Activated B cell treated with CpG ODN at 0.5 μM for 24 hours (primary cell): ENCODE measurements around the gene ELL3. TPM values are rescaled to one million over a fixed set of nuclear protein-coding genes. Genes with fewer than 3 reads are reported as not detected.

Source experiments
- ATAC-seq: fragments of 200-7000 bp; cut with Tn5 transposase; one replicate; pipeline ENCODE4 v1.10.0; 2021; ENCODE audit warnings: low read depth, mild to moderate bottlenecking, moderate library complexity
- CTCF ChIA-PET: fragments of 350-600 bp; sonication (Branson Sonifier 250); formaldehyde crosslinking; loops from one replicate; lab custom pipeline; 2021; ENCODE audit warnings: antibody characterized with exemption; lab: Charles Lee
- POLR2A ChIA-PET: fragments of 350-600 bp; sonication (Branson Sonifier 250); formaldehyde crosslinking; loops from one replicate; lab custom pipeline; 2021; ENCODE audit warnings: antibody characterized with exemption; lab: Charles Lee
- DNase-seq: peaks from one replicate; pipeline ENCODE4 v3.0.0; 2022
- H3K27ac Mint-ChIP-seq: one replicate; pipeline ENCODE4 v1.8.0; 2020; ENCODE audit warnings: mixed read lengths
- H3K27me3 Mint-ChIP-seq: one replicate; pipeline ENCODE4 v1.8.0; 2021; ENCODE audit warnings: mixed read lengths
- H3K36me3 Mint-ChIP-seq: one replicate; pipeline ENCODE4 v1.8.0; 2021; ENCODE audit warnings: low read depth, mixed read lengths
- H3K4me1 Mint-ChIP-seq: one replicate; pipeline ENCODE4 v1.8.0; 2021; ENCODE audit warnings: mixed read lengths
- H3K4me3 Mint-ChIP-seq: one replicate; pipeline ENCODE4 v1.8.0; 2020; ENCODE audit warnings: mild to moderate bottlenecking, mixed read lengths
- H3K9me3 Mint-ChIP-seq: one replicate; pipeline ENCODE4 v1.8.0; 2020; ENCODE audit warnings: mixed read lengths
- intact Hi-C: fragments of 100-400 bp; cut with micrococcal nuclease; formaldehyde crosslinking; loops from one replicate; pipeline ENCODE4 v1.15.1; 2024
- total RNA-seq: library from RNA; stranded (reverse); gene quantifications from 2 replicates; pipeline ENCODE4 v1.2.3, GENCODE V29; 2022
- TF ChIP-seq, protein P1 (sequence below): fragments of 200-600 bp; IDR thresholded peaks from one replicate; pipeline ENCODE4 v1.8.0; 2022; ENCODE audit warnings: antibody characterized with exemption, mild to moderate bottlenecking

ELL3 gene
- total RNA-seq, 1 donor from 2014 or later = 108 TPM

DNA sequence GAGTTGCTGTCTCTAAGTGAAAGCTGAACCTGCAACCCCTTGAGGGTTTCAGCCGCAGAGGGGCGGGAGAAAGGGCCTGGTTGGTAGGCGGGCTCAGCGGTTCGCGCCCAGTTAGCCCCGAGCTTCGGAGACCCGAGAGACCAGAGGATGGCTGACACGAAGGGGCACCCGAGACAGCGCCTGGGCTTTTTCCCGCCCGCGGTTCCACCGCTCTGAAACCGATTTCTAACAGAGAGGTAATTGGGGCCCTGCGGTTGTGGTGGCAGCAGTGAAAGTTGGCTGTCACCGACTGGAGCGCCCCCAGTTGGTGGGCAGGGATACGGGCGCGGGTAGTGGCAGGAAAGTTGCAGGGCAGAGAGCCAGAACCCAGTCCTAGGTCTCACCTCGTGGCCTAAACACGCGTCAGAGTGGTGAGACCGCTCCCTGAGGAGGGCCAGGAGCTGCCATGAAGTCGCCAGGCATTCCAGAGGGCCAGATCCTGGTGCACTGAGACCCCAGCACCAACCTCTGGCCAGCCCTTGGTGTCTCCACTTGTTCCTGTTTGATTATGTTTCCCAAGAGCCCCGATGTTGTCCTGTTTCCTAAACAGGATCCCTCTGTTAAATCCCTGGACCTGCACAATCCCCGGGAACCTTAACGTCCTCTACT, 625 bp upstream of the ELL3 start:
- ChIA-PET POLR2A (interaction anchor here (0.6 to 10.1 kb wide), 19 partner anchors 16 to 1202 kb away, joined by 3 to 509 read pairs (median 8); partner anchors contain the start of genes HYPK, MFAP1, PDIA3 and SERF2), CTCF (interaction anchor here (0.8 to 2.9 kb wide), 11 partner anchors 9 to 50 kb away, joined by 3 to 49 read pairs (median 6); partner anchors contain the start of genes HYPK, MFAP1, PDIA3 and SERF2)
- peak overlapping the region; percentile 96 for H3K27ac Mint-ChIP-seq
- no peaks in the 10 kb centered on the region for H3K9me3 Mint-ChIP-seq
- intact Hi-C loops = loop anchor here (1.0 to 2.0 kb wide), 4 partner anchors 12 to 949 kb away; partner anchors contain the start of genes FRMD5 and MFAP1
- ATAC-seq (peak; percentile 69), DNase-seq (no peak)
- peaks cover 40% of the 10 kb centered on the region for H3K4me1 Mint-ChIP-seq
- peaks cover 45% of the 10 kb centered on the region for H3K36me3 Mint-ChIP-seq
- H3K27me3 Mint-ChIP-seq = no peaks in the 10 kb centered on the region
- H3K4me3 Mint-ChIP-seq = peak overlapping the region; percentile 96
- TF ChIP-seq, protein P1, sequence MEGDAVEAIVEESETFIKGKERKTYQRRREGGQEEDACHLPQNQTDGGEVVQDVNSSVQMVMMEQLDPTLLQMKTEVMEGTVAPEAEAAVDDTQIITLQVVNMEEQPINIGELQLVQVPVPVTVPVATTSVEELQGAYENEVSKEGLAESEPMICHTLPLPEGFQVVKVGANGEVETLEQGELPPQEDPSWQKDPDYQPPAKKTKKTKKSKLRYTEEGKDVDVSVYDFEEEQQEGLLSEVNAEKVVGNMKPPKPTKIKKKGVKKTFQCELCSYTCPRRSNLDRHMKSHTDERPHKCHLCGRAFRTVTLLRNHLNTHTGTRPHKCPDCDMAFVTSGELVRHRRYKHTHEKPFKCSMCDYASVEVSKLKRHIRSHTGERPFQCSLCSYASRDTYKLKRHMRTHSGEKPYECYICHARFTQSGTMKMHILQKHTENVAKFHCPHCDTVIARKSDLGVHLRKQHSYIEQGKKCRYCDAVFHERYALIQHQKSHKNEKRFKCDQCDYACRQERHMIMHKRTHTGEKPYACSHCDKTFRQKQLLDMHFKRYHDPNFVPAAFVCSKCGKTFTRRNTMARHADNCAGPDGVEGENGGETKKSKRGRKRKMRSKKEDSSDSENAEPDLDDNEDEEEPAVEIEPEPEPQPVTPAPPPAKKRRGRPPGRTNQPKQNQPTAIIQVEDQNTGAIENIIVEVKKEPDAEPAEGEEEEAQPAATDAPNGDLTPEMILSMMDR = no peak

DNA sequence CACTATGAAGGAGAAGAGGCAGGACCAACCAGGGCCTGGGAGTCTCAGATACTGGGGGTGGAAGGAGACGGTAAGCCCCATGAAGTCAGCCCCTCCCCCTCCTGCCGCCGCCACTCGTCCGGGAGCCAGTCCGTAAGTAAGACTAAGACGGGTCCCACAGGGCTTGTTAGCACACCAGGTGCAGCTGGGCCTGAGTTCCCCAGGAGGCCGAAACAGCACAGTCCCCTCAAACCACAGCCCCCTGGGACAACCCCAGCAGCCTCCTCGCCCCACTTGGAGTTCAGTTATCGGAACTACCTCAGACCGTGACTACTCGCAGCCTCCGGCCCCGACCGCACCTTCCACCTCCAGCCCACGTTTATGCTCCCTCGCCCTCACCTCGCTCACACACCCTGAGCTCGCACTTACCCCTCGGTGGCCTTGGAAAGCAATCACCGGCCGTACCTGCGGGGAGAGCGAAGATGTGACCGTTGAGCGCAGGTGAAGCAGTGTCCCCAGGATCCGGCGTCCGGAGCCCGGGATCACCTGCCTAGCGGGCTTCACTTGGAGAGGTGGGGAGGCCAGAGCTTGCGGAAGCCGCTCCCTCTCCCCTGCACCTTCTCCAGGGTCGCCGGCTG, 557 bp downstream of the ELL3 start:
- peak overlapping the region; percentile 96 for H3K27ac Mint-ChIP-seq
- TF ChIP-seq, protein P1 = no peak
- peak overlapping the region; percentile 96 for H3K4me3 Mint-ChIP-seq
- peak; percentile 83 for DNase-seq
- CTCF ChIA-PET = interaction anchor here (0.8 to 2.9 kb wide), 9 partner anchors 14 to 52 kb away, joined by 3 to 49 read pairs (median 6); partner anchors contain the start of genes MFAP1, PDIA3, SERF2 and WDR76
- intact Hi-C loops = loop anchor here (1.0 to 2.0 kb wide), 5 partner anchors 24 to 951 kb away; partner anchors contain the start of genes HYPK, PDIA3 and SERINC4
- POLR2A ChIA-PET = interaction anchor here (0.5 to 10.1 kb wide), 20 partner anchors 11 to 1201 kb away, joined by 3 to 509 read pairs (median 6); partner anchors contain the start of genes B2M, HYPK, MAP1A and MFAP1
- peaks cover 46% of the 10 kb centered on the region for H3K4me1 Mint-ChIP-seq
- H3K36me3 Mint-ChIP-seq = peaks cover 55% of the 10 kb centered on the region
- H3K9me3 Mint-ChIP-seq = no peaks in the 10 kb centered on the region
- peak; percentile 71 for ATAC-seq
- no peaks in the 10 kb centered on the region for H3K27me3 Mint-ChIP-seq

DNA sequence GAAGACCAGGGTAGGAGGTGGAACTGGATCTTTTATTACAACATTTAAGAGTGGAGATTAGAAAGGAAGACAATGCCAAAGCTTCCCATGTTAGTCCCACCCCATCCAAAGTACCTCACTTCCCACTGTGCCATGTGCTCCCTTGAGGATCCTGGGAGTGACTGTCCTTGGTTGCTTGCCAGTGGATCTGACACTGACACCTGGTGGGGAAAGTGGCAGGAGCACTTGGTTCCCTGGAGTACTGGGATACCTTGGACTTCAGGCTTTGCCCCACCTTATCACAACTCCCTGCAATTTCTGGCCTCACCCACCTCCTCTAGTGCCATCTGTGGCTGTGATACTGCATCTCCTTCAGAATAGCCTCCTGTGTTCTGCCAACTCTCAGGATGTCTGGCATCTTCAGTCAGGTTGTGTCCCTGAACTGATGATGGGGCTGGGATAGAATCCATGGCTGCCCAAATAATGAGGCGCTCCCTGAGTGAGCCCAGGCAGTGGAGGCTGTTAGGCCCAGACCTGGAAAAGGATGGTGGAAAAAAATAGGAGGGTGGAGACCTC, 1.3 kb downstream of the ELL3 start:
- DNase-seq = no peak
- POLR2A ChIA-PET = interaction anchor here (0.6 to 10.1 kb wide), 13 partner anchors 10 to 936 kb away, joined by 3 to 509 read pairs (median 12); partner anchors contain the start of genes B2M, HYPK, MFAP1 and PATL2
- peak overlapping the region; percentile 96 for H3K27ac Mint-ChIP-seq
- H3K4me3 Mint-ChIP-seq = peak overlapping the region; percentile 96
- no peak for ATAC-seq
- H3K36me3 Mint-ChIP-seq = peaks cover 62% of the 10 kb centered on the region
- CTCF ChIA-PET = interaction anchor here (2.4 kb wide), 1 partner anchor 52 kb away, joined by 8 read pairs; the partner anchor contains the start of gene WDR76
- H3K27me3 Mint-ChIP-seq = no peaks in the 10 kb centered on the region
- TF ChIP-seq, protein P1 = no peak
- H3K9me3 Mint-ChIP-seq = no peaks in the 10 kb centered on the region
- H3K4me1 Mint-ChIP-seq = peaks cover 46% of the 10 kb centered on the region
- intact Hi-C loops = no loop called here

DNA sequence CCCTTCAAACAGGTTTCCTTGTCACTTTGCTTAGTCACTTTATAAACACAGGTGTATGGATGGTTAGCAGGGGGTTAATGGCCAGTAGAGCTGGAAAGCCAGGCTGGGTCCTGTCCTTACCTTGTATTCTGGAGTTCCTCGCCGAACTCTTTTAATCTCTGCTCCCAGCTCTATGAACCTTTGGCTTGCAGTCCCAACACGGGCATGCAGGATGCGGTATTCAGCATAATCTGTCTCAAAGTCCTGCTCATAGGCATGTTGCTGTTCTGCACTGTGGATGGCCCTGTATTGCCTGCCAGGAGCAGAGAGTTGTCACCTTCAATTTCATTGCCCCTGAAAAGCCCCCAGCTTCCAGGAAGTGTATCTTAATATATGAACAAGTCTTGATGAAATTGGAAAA, 2.7 kb downstream of the ELL3 start:
- H3K36me3 Mint-ChIP-seq = peaks cover 76% of the 10 kb centered on the region
- DNase-seq (no peak), ATAC-seq (no peak)
- H3K9me3 Mint-ChIP-seq = no peaks in the 10 kb centered on the region
- CTCF ChIA-PET = no interaction called here
- H3K27me3 Mint-ChIP-seq = no peaks in the 10 kb centered on the region
- intact Hi-C loops = no loop called here
- POLR2A ChIA-PET = interaction anchor here (0.6 to 10.1 kb wide), 3 partner anchors 8 to 35 kb away, joined by 3 to 509 read pairs (median 80); partner anchors contain the start of genes HYPK, SERF2 and SERINC4
- peaks cover 52% of the 10 kb centered on the region for H3K4me1 Mint-ChIP-seq
- H3K4me3 Mint-ChIP-seq = no peak overlapping the region
- no peak overlapping the region for H3K27ac Mint-ChIP-seq
- TF ChIP-seq, protein P1 = no peak
